Measurements from ENCODE around the gene HINT1.

DNA sequence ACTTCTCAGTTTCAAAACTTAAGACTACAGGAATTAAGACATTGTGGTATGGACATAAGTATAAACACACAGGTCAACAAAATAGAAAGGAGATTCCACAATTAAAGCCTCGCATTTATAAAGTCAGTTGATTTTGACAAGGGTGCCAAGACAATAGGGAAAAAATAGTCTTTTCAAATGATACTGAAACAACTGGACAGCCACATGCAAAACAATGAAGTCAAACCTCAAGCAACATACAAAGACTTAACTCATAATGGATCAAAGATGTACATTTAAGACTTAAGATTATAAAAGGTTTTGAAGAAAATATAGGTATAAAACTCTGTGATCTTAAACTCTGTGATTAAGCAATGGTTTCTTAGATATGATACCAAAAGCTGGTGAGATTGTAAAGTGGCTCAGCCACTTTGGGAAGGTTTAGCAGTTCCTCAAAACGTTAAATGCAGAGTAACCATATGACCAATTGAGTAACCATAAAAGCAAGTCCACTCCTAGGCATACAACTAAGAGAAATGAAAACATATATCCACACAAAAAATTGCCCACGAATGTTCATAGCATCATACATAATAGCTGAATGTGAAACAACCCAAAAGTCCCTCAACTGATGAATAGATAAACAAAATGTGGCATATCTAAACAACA lies 22.0 kb downstream of the HINT1 start:
- TF ChIP-seq, protein P1, sequence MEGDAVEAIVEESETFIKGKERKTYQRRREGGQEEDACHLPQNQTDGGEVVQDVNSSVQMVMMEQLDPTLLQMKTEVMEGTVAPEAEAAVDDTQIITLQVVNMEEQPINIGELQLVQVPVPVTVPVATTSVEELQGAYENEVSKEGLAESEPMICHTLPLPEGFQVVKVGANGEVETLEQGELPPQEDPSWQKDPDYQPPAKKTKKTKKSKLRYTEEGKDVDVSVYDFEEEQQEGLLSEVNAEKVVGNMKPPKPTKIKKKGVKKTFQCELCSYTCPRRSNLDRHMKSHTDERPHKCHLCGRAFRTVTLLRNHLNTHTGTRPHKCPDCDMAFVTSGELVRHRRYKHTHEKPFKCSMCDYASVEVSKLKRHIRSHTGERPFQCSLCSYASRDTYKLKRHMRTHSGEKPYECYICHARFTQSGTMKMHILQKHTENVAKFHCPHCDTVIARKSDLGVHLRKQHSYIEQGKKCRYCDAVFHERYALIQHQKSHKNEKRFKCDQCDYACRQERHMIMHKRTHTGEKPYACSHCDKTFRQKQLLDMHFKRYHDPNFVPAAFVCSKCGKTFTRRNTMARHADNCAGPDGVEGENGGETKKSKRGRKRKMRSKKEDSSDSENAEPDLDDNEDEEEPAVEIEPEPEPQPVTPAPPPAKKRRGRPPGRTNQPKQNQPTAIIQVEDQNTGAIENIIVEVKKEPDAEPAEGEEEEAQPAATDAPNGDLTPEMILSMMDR (IDR thresholded peaks at IDR 0.05 in 4 of 5, conservative IDR thresholded peaks at IDR 0.05 in 1 of 5), result no peak
- no peak for TF ChIP-seq POLR2A (IDR thresholded peaks at IDR 0.05)
